ENCODE data around the gene CYB561A3.
A peak's percentile ranks its signal among the peaks of the same experiment; 100 is the strongest.

CYB561A3 gene

GRCh38 chr11:61369372-61370348, 8.0 kb upstream of the CYB561A3 start:
- Histone ChIP-seq H3K9me3 (ENCODE audit: severe bottlenecking) (peaks cover 8% of the 10 kb centered on the region), H3K27me3 (ENCODE audit: insufficient read depth, poor library complexity, severe bottlenecking) (no peaks in the 10 kb centered on the region), H3K4me1 (ENCODE audit: insufficient read depth, poor library complexity, severe bottlenecking) (peaks cover 18% of the 10 kb centered on the region), H3K36me3 (ENCODE audit: low read depth) (peaks cover 48% of the 10 kb centered on the region), H3K27ac (ENCODE audit: poor library complexity, severe bottlenecking) (peak overlapping the region; percentile 84), H3K4me3 (ENCODE audit: severe bottlenecking) (no peak overlapping the region)
- DNase-seq (ENCODE audit: low spot score) (peak; percentile 92), ATAC-seq (ENCODE audit: low read depth) (peak; percentile 93)
- TF ChIP-seq, protein P1, sequence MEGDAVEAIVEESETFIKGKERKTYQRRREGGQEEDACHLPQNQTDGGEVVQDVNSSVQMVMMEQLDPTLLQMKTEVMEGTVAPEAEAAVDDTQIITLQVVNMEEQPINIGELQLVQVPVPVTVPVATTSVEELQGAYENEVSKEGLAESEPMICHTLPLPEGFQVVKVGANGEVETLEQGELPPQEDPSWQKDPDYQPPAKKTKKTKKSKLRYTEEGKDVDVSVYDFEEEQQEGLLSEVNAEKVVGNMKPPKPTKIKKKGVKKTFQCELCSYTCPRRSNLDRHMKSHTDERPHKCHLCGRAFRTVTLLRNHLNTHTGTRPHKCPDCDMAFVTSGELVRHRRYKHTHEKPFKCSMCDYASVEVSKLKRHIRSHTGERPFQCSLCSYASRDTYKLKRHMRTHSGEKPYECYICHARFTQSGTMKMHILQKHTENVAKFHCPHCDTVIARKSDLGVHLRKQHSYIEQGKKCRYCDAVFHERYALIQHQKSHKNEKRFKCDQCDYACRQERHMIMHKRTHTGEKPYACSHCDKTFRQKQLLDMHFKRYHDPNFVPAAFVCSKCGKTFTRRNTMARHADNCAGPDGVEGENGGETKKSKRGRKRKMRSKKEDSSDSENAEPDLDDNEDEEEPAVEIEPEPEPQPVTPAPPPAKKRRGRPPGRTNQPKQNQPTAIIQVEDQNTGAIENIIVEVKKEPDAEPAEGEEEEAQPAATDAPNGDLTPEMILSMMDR (IDR thresholded peaks at IDR 0.05; ENCODE audit: poor library complexity, severe bottlenecking), result no peak

- H3K27ac ChIP-seq (ENCODE audit: poor library complexity, severe bottlenecking), result peak overlapping the region; percentile 84
- H3K9me3 ChIP-seq (ENCODE audit: severe bottlenecking), result peaks cover 8% of the 10 kb centered on the region
- no peaks in the 10 kb centered on the region for H3K27me3 ChIP-seq (ENCODE audit: insufficient read depth, poor library complexity, severe bottlenecking)
- H3K36me3 ChIP-seq (ENCODE audit: low read depth), result peaks cover 54% of the 10 kb centered on the region
- DNase-seq (ENCODE audit: low spot score), result no peak
- no peak overlapping the region for H3K4me3 ChIP-seq (ENCODE audit: severe bottlenecking)
- H3K4me1 ChIP-seq (ENCODE audit: insufficient read depth, poor library complexity, severe bottlenecking), result peaks cover 18% of the 10 kb centered on the region
- no peak for ATAC-seq (ENCODE audit: low read depth)
- TF ChIP-seq, protein P1 (IDR thresholded peaks at IDR 0.05; ENCODE audit: poor library complexity, severe bottlenecking), result no peak
These were observed 7.0 kb upstream of the CYB561A3 start for GRCh38 chr11:61368646-61369045.

DNA sequence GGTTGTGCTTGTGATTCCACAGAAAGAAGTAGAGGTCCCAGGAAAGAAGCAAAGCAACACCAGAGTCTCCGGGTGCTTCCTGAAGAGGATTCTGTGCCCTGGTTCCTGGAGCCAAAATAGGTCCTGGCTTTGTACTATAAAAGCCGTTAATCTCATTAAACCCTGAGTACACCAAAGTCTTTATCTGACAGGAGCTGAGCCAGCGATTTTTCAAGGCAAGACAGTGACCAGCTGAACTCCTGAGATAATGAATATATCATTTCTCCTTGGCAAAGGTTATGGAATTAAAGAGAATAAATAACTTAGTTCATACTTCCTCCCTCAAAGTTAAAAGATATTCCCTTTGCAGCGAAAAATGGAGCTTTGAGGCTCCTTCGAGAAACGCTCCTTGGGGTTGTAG, 5.7 kb upstream of the CYB561A3 start:
- no peak overlapping the region for H3K4me3 ChIP-seq (ENCODE audit: severe bottlenecking)
- DNase-seq (ENCODE audit: low spot score), result no peak
- no peaks in the 10 kb centered on the region for H3K27me3 ChIP-seq (ENCODE audit: insufficient read depth, poor library complexity, severe bottlenecking)
- H3K9me3 ChIP-seq (ENCODE audit: severe bottlenecking), result no peaks in the 10 kb centered on the region
- H3K4me1 ChIP-seq (ENCODE audit: insufficient read depth, poor library complexity, severe bottlenecking), result peaks cover 18% of the 10 kb centered on the region
- TF ChIP-seq, protein P1 (IDR thresholded peaks at IDR 0.05; ENCODE audit: poor library complexity, severe bottlenecking), result no peak
- ATAC-seq (ENCODE audit: low read depth), result no peak
- H3K36me3 ChIP-seq (ENCODE audit: low read depth), result peaks cover 59% of the 10 kb centered on the region
- H3K27ac ChIP-seq (ENCODE audit: poor library complexity, severe bottlenecking), result no peak overlapping the region

DNA sequence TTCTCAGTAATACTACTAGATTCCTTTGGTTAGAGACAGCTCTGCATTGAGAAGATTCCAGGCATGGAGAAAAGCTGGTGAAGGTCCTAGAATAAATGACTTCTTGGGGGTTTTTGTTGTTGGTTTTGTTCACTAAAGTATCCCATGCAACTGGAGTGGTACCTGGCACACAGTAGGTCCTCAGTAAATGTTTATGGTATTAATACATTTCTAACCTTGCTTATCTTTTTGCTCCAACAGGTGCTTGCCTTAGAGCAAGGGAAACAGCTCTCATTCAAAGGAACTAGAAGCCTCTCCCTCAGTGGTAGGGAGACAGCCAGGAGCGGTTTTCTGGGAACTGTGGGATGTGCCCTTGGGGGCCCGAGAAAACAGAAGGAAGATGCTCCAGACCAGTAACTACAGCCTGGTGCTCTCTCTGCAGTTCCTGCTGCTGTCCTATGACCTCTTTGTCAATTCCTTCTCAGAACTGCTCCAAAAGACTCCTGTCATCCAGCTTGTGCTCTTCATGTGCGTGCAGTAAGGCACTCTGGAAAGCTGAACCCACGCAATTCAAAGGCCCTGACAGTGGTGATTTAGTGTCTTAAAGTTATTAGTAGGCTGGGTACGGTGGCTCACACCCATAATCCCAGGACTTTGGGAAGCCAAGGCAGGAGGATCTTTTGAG, 2.5 kb upstream of the CYB561A3 start:
- no peak for ATAC-seq (ENCODE audit: low read depth)
- H3K9me3 ChIP-seq (ENCODE audit: severe bottlenecking), result no peaks in the 10 kb centered on the region
- H3K4me3 ChIP-seq (ENCODE audit: severe bottlenecking), result no peak overlapping the region
- H3K36me3 ChIP-seq (ENCODE audit: low read depth), result peaks cover 55% of the 10 kb centered on the region
- DNase-seq (ENCODE audit: low spot score), result no peak
- H3K27me3 ChIP-seq (ENCODE audit: insufficient read depth, poor library complexity, severe bottlenecking), result no peaks in the 10 kb centered on the region
- no peak overlapping the region for H3K27ac ChIP-seq (ENCODE audit: poor library complexity, severe bottlenecking)
- H3K4me1 ChIP-seq (ENCODE audit: insufficient read depth, poor library complexity, severe bottlenecking), result peaks cover 9% of the 10 kb centered on the region
- TF ChIP-seq, protein P1 (IDR thresholded peaks at IDR 0.05; ENCODE audit: poor library complexity, severe bottlenecking), result no peak

All from RWPE2 (cell line).